Stimulated activated naive CD8-positive, alpha-beta T cell treated with anti-CD3 and anti-CD28 coated beads, Interleukin-15, Interleukin-2, amounts not matched to agents 100 U/mL and 50 U/mL, for 24 hours (primary cell): ENCODE measurements around the gene SDC1.

ENCODE experiments used
- ATAC-seq: fragments of 150-1000 bp; cut with Tn5 transposase; one replicate; pipeline ENCODE4 v1.10.0; 2021
- DNase-seq: peaks from one replicate; pipeline ENCODE4 v3.0.0; 2021

The SDC1 gene

GRCh38 chr2:20213651-20214565 is 11.0 kb downstream of the SDC1 start:
- DNase-seq (no peak), ATAC-seq (no peak)

DNA sequence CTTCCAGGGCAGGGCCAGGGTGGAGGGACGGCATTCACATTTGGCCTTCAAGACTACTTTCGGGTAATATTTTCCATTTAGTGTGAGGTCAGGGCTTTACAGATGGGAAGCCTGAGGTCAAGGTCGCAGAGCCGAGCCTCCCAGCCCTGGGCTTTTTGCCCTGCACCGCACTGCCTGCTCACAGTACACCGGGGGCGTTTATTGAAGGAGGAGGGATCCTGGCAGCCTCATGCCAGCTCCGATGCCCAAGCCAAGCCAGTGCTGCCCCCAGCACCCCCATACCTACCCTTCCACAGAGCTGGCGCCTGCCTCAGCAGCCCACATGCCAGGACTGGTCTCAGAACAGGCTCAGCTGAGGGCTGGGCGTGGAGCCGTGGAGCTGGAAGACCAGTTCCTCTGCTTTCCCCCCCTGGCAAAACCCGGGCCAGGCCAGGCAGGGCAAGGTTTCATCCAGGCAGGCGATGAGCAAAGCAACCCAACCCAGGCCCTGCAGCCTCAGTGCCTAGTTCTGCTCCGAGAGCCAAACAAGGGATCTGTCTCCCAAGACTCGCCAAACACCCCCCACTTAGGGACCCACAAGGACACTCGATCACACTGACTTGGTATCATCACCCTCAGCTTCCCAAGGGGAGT is 11.9 kb downstream of the SDC1 start:
- ATAC-seq: no peak

DNA sequence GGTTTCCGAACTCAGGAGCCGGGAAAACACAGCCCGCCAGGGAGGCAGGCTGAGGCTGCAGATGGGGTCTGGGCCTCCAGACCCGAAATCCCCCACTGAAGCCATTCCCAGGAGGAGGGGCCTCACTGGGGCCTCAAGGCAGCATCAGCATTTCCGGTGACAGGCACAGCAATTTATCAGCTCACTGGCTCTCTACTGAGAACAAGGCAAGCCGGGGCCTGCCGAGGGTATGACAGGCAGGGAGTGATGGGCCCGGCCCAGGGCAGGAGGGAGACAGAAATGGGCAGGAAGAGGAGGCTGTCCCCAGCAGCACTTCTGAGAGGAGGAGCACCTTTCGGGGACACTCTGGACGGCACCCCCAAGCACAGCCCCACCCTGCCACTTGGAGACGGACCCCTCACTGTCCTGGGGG is 12.5 kb downstream of the SDC1 start:
- DNase-seq (no peak), ATAC-seq (no peak)

More for the DNA sequence above, 11.9 kb downstream of the SDC1 start:
- no peak for DNase-seq

- no peak for DNase-seq
- no peak for ATAC-seq
Measured at GRCh38 chr2:20211860-20212458, 13.0 kb downstream of the SDC1 start.

GRCh38 chr2:20211420-20211819 is 13.5 kb downstream of the SDC1 start:
- ATAC-seq (no peak), DNase-seq (no peak)

DNA sequence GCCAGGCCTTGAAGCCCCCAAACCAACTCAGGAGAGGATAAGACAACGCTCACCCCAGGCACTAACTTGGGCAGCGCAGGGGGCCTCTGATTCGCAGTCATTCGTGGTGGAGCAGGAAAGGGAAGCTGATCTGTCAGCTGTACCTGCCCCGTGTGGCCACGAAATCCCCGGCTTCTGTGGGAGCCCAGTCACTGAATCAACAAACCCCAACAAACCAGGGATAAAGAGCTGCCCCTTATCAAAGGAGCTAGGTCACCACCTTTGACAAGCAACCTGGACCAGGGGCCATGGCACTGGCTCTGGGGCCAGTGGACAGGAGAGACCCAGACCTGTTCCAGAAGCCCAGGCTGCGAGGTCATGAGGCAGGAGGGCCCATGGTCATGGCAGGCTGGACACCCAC is 14.5 kb downstream of the SDC1 start:
- ATAC-seq (no peak), DNase-seq (no peak)

- DNase-seq (no peak), ATAC-seq (no peak)
Measured at GRCh38 chr2:20209373-20210109, 15.4 kb downstream of the SDC1 start.

- no peak for DNase-seq
- no peak for ATAC-seq
Measured at GRCh38 chr2:20208476-20208859, 16.5 kb downstream of the SDC1 start.

DNA sequence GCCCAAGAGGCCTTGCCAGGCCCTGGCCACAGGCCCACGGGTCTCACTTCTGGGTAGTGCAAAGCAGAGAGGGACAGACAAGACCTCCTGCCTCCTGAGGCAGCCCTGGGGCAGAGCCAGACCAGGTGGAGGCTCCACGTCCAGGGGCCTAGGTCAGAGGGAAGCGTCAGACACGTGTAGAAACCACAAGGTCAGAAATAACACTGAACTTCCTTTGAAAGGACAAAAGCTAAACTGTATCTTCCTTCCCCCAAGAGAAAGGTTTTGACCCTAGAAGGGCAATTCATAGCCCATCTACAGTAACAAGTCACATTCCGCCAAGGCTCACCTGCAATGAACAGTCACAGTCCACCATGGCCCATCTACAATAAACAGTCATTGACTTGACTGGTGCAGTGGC is 17.9 kb downstream of the SDC1 start:
- DNase-seq: no peak
- ATAC-seq: no peak

DNA sequence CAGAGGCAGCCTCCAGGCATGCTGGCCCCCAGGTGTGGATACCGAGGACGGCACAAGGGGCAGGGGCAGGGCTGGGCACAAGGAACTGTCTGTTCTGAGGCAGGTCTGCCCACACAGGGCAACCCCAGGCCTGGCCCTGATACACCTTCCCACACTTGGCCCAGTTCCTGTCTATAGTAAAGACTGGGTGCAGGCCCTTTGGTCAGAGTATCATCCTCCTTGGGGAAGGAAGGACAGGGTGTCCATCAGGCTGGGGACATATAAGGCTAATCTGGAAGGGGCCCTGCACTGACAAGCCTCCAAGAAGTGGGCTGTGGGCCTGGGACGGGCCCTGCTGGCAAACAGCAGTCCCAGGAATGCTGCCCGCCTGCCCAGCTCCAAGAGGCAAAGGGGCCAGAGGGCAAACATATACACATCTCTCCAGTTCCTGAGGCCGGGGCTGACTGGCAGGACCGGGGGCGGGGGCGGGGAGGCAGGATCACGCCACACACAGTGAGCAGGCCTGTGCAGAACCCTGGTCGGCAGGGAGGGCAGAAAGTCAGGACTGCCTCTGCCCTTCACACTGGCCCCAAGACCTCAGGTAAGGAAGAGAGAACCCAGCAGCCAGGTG is 18.9 kb downstream of the SDC1 start:
- no peak for DNase-seq
- no peak for ATAC-seq

- ATAC-seq: no peak
Measured at GRCh38 chr2:20205069-20205468, 19.9 kb downstream of the SDC1 start.

DNA sequence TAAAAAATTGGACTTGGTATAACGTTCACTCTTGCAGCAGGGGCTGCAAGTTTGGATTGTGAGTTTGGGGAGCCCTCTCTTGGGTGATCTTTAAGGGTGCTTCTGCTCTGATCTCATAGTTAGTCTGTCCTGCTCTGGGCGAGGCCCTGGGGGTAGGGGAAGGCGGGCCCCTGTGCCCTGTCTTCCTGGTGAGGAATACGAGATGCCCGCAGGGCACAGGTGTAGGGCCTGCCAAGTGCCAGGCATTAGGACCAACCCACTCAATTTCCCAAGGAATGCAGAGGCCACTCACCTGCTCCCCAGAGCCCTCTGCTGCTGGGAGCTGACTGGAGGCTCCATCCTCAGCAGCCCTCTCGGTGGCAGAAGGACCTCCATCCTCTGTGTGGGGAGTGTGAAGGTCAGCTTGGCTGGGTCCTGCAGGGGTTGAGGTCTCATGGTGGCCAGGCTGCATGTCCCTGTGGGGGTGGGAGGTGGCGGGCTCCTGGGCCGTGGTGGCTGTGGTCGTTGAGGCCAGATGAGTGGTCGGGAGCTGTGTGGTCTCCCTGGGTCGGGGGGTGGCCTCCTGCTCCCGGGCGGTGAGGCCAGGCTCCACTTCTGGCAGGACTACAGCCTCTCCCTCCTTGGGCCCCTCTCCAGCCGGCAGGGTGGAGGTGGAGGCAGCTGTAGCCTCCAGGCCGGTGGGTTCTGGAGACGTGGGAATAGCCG is 21.3 kb downstream of the SDC1 start:
- ATAC-seq (no peak), DNase-seq (no peak)

More at GRCh38 chr2:20205069-20205468, 19.9 kb downstream of the SDC1 start:
- DNase-seq: no peak

DNA sequence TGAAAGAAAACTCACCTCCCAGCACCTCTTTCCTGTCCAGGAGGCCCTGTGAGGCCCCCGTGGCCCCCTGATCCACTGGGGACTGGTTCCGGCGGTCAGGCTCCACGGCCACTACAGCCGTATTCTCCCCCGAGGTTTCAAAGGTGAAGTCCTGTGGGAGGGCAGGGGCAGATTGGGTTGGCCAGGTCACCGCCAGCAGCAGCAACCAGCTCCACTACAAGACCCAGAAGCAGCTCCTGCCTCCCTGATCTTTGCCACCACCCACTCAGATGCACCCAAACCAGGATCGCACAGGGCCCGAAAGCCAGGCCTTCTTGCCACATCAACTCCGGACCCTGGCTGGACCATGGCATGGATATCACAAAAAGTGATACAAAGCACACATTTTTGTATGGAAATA is 21.9 kb downstream of the SDC1 start:
- ATAC-seq: no peak
- no peak for DNase-seq

DNA sequence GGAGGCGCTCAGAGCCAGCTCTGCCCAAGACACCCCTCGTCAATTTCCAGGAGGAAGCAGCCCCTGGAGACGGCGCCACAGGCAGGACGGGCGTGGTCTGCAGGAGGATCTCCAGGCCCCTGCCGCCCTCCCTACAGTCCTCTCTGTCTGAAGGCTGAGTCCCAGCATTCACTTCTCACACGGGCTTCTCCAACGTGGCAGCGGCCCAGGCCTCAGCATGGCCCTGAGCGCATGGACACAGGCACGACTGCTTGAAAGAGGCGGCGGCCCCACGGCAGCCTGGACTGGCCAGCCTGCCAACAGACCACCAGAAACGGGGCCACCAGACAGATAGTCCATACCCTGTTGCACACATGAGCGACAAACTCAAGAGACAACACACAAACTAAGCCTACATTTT is 23.3 kb downstream of the SDC1 start:
- ATAC-seq (no peak), DNase-seq (no peak)

DNA sequence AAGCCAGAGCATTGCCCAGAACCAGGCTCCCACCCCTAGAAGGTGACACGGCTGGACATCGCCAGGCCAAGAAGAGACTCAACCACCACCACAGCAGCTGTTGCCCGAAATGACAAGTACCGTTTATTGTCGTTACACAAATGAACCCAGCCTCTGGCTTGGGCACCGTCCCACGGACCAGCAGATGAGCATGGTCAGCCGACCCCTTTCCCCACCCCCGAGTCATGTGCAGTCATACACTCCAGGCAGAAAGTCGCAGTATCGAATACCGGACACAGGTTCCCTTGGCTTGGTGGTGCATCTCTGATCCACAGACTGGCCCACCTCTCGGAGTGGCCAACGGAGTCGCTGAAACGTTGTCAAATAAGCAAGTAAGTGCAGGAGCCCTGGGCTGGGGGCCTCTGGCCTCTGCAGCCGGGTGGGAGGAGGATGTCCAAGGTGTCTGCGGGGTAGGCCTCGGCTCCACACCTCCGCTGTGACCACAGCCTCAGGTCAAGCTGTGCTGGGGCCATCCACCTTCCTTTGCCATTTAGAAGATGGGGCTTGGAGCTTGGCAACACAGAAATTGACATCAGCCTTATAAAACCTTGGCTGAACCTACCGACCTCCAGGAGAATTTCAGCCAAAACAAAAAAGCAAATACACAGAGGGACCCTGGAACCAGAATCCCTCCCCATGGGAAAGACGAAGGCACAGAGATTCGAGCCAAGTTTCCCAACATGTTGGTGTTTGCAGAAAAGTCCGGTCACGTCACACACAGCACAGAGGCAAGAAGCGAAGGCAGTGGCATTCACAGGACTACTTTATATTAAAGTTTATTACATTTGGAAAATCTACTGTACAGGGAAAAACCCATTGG is 24.0 kb downstream of the SDC1 start:
- DNase-seq (no peak), ATAC-seq (no peak)

DNA sequence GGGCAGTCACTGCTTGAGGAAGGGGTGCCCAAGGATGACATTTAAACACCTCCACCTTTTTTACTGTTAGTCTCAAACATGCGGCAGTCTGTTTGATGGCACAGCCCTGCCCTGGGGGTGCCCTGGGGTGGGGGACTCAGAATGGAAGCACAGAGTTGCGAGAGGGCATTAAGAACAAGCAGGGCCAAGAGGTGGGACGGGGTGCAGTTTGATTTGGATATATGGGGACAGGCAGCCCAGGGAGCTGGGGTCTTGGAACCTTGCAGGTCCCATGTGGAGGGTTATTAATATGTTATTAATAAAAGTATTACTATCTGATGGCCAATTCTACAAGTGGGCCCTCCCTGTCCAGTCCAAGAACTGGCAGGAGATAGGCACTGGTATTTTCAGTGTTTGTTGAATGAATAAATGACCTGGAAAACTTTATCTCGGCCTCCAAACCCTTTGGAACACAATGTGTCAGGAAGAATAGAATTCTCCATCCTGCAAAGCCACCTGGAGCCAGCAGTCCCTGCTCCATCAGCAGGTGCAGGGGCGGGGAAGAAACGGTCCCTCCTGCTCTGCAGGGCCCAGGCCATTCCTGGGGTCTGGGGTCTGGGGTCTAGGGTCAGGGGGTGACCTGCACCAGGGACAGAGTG is 25.2 kb downstream of the SDC1 start:
- no peak for ATAC-seq

GRCh38 chr2:20198796-20199632 is 25.9 kb downstream of the SDC1 start:
- DNase-seq (no peak), ATAC-seq (no peak)

More for the DNA sequence above, 25.2 kb downstream of the SDC1 start:
- DNase-seq: no peak

- no peak for ATAC-seq
- DNase-seq: no peak
Measured at GRCh38 chr2:20198001-20198400, 26.9 kb downstream of the SDC1 start.

DNA sequence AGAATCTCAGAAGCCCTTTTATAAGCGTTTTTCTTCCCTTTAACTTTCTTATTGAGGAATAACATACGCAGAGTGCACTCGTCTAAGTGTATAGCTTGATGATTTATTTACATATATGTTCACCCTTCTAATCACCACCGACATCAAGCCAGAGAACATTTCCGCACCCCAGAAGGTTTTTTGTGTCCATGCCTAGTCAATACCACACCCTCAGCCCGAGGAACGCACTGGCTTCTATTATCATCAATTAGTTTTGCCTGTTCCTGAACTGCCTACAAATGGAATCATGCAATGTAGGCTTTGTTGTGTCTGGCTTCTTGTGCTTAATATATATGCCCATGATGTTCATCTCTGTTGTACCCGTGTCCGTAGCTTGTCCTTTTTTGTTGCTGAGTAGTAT is 27.7 kb downstream of the SDC1 start:
- no peak for ATAC-seq

More for the DNA sequence above, 27.7 kb downstream of the SDC1 start:
- no peak for DNase-seq
